GM18502 (cell line): ENCODE results near the gene LSAMP.
"Not testable (repeated sequence)": the region's sequence is repeated elsewhere in the genome, so short reads cannot be mapped to it uniquely, and the experiment has no call there.

Experiments used
- ATAC-seq: cut with Tn5 transposase; IDR thresholded peaks from one replicate; pipeline ENCODE4 v1.9.1; 2021; ENCODE audit warnings: mild to moderate bottlenecking; ENCODE audit not compliant: unreplicated experiment, poor library complexity

LSAMP gene

DNA sequence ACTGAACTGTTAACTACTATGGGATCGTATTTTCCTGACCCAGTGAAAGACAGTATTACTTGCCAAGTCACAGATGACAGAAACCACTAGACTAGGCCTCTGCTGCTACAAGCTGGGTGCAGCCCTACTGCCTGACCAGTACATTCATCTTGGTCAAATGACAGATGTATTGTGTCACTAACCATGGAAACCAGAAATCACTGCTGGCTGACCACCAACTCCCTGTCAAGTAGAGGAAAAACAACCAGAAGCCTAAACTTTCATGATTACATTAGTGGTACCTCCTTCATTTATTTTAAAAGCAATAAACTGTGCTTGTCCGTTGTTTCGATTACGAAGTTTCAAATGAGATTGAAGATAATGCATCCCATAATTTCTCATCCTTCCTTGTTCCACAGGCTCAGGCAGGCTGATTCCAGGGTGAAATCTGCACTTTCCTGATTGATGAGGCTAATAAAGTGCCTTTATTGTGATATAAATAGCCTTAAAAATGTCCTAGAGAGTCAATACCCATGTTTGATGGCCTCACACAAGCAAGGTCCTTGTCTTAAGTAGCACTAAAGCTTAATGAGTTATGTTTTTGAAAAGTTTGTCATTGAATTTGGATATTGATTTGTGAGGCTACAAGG, 309.7 kb downstream of the LSAMP start:
- no peak for ATAC-seq

DNA sequence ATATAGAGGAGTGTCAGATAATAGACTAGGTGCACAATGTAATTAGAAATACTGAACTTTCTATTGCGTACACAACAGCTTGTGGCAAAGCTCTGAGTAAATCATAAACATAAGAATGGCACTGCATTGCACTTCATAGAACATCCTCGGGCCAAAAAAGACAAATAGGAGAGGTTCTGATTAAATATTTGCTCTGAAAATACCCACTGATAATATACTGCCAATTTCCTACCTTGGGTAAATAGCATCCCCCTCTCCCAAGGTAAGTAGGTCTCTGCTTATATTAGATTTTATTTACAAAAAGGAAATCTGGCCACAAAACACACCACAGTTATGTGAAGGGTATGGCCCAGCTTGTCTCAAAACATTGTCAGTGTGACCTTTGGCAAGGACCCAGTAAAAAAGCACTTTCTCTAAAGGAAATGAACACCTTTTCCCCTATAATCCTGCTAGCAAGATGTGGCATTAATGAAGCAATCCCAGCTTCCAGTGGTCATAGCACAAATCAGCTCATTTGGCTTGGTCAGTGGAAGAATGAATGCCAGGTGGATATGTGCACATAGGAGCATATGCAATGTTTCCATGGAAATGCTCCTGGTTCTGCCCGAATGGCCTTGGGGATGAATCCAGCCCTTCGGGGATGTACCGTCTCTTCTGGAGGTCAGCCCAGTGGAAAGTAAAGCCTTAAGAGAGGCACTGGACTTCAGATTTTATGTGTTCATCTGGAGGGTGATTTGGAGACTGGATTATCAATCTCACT, 315.9 kb downstream of the LSAMP start:
- no peak for ATAC-seq

DNA sequence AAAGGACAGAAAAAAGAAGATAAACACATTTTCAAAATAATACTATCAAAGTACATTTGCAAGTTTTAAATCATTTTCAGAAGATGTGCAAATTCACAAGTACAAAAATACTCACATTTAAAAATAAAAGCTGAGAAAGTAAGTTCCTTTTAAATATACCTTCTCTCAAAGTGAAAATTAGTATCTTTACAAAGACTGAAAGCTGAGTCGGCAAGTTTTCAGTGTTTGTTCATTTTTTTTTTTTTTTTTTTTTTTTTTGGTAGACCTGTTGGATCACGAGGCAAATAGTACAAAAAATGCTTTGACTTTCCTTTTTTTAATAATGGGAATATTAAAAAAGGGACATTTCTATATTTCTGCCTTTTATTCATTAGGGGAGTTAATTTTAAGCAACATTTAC, 317.8 kb downstream of the LSAMP start:
- no peak for ATAC-seq

DNA sequence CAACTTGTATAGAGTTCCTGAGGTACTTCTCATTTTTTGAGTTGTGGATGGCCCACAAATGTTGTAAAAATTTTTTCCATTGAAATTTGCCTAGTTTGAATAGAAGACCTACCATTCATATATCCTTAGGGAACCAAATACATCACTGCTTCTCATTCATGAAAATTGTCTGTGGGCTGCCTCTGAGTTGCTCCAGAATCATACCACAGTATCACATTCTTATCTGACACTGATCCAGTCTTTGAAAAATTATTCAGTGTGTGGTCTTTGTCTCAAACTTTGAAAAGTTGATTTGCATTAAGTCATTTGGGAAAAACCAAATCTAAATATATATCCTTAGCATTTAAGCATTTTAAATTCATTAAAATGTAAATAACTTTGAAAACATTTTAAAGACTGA, 321.1 kb downstream of the LSAMP start:
- no peak for ATAC-seq

DNA sequence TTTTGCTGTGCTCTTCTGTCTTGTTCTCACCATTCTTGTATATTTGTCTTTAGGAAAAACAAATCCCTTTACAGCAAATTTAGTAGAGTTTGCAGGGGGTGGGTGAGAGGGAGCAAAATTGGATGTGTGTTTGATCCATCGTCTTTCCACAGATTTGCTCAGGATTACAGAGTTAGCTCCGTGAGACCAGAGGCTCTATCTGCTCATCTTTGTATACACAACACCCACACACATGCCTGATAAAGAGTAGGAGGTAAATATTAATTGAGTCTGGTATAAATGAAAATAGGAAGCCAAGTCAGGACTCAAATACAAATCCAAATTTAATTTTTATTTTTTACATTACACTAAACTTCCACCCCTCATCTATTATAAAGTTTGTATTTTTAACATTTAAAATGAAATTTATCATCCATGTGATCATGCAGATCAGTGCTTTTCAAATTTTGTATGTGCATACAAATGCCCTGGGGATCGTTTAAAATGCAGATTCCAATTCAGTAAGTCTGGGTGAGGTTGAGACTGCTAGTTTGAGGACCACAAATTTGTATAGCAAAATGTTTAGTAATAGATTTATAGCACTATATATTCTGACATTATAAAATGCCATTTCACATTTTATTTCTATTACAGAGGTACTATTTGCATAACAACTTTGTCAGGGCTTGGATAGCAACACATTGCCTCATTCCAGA, 326.7 kb downstream of the LSAMP start:
- no peak for ATAC-seq

DNA sequence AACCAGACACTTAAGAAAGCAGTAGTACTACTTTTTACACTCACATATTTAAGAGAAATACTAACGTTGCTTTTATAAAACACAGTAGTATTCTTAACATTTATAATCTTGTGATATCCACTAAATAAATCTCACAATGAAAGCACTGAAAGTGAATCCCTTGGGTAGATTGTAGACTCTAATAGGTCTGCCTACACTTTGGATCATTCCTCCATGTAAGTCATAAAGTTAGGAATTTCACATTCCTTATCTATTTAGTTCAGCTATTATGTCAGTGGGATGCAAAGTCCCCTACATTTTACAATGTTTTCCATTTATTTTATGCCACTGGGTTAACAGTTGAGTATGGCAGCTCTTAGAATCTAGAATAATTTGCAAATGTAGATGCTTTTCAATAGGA, 330.7 kb downstream of the LSAMP start:
- no peak for ATAC-seq

DNA sequence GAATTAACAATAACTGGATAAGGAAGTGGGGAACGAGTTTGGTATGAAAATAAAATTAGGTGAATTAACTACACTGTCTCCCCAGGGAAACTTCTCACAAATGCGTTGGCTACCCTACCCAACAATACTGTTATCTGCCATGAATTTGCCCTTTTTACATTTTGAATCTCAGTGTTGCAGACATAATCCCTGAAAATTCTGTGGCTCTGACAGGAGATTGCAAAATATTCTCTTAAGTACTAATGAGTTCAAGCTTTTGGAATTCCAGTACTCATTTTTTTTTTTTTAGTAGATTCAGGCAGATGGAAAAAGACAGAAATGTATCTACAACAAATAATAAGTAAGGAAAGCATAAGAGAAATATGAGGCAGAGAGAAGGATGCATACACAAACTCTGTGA, 332.6 kb downstream of the LSAMP start:
- ATAC-seq, result no peak

DNA sequence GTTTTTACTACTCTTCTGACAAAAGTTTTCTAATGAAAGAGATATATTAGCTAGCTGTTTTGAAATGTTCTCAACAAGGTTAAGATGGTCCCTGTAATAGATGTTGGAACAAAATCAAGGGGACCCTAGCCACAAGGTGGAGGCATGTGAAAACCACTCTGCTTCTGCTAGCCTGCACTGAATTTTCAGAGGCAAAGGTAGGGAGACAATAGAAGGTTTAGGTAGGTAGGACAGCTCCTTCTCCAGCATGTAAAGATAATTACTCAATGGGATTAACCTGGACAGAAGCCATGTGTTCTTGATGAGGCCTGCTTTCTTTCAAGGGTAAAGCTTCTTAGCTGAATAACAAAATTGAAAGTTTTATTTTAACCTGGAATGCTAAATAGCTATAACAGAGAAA, 333.5 kb downstream of the LSAMP start:
- ATAC-seq, result no peak

DNA sequence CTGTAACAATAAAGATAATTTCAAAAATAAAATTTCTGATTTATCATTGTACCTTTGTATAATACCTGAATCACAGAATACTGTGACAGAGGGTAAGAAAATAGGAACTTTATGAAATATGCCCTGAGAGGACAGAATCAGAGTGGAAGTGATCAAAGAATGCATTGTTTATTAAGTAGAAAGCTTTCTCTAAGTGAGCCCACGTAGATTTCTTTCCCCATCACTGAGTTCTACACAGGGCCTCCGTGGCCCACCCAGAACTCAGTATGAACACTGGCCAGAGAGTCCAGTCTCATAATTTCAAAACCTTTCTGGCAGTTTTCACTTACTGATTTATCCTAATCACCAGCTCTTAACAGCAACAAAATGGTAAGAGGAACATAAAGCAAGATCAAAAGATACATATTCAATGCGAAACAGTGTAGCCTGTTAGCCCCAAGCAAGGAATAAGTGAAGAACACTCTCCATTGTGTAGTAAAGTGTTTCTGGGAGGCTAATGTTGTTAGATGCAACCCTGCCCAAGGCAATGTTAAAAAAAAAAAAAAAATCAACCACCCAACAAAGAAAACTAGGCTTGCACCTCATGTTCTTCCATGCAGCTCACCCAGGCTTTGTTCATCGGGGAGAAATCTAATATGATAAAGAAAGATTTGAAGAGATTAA, 341.3 kb downstream of the LSAMP start:
- ATAC-seq, result no peak

DNA sequence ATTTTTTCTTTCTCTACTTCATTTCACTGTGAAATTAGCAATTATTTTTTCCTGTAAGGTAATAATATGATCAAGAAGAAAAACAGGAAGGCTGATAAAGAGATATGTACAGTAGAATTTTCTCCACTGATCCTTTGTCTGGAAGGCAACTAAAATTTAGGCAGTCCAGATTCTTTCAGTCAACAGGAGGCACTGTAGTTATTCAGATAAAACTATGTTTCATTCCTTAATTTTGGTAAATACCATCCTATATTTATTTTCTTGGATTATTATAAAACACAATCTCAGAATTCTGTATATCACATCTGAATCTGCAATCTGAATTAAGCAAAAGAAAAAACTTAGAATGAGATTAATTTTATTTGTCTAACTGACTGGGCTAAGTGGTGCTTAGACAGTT, 343.2 kb downstream of the LSAMP start:
- ATAC-seq, result no peak

DNA sequence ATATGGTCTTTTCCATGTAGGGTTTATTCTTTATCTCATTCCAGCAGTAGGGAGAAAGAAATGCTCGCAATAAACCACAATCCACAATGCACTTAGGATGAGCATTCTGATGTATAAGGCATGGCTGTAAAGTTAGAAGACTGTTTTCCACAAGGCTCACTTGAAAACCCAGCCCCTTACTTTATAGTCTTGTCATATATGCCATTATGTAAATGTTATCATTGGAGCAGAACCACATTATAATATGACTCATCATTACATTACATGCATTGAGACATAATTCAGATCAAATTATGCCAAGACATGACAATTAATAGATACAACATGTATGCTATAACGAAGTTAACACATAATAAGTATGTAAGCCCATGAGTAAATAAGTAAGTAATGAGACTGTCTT, 348.1 kb downstream of the LSAMP start:
- no peak for ATAC-seq

DNA sequence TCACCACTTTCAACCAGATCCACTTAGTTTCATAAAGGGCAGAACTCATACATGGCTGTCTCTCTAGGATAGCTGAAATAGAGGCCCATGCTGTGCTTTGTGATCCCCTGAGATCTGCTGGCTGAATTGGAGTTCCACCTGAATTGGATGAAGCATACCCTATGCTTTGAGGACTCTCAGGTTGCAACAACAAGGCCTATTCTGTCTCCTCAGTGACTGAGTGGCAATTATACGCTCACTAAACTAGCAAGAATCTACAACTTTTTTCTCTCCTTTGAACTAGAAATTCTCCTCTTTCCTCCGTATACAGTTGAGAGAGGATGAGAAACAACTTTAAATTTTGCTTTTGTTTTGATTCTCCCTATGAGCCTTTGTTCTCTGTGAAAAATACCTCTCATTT, 348.7 kb downstream of the LSAMP start:
- ATAC-seq, result no peak

DNA sequence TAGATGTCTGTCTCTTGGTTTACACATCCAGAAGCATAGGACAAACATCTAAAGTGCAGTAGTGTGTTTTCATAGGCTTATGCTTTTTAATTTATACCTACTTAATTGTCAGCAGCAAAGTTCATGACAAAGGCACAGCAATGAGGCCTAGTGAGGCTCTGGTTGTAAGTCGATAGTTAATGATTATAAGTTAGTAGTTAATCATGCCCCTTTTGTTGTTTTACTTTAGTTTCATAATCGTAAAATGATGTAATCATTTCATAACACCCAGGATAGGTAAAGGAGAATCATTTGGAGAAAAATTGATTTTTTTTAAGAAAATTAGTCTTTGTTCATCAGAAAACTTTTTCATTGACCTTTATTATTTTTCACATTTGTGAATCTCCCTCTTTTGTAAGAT, 351.9 kb downstream of the LSAMP start:
- ATAC-seq, result no peak

DNA sequence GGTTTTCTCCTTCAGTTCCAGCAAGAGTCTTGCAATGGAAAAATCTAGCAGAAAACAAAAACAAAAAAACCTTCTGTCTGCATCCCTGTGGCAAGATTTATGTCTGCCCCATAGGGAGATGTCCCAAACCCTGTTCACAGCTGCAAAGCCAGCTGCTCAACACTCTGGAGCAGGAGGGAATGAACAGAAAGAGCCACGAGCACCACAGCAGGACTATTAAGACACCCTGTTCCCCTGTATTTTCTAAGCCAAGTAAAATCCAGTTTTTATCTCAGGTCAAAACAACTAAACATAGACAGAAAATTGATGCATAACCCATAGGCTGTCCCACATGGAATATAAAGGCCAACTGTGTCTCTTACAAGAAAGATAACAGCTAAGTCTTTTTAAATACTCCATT, 357.9 kb downstream of the LSAMP start:
- no peak for ATAC-seq

DNA sequence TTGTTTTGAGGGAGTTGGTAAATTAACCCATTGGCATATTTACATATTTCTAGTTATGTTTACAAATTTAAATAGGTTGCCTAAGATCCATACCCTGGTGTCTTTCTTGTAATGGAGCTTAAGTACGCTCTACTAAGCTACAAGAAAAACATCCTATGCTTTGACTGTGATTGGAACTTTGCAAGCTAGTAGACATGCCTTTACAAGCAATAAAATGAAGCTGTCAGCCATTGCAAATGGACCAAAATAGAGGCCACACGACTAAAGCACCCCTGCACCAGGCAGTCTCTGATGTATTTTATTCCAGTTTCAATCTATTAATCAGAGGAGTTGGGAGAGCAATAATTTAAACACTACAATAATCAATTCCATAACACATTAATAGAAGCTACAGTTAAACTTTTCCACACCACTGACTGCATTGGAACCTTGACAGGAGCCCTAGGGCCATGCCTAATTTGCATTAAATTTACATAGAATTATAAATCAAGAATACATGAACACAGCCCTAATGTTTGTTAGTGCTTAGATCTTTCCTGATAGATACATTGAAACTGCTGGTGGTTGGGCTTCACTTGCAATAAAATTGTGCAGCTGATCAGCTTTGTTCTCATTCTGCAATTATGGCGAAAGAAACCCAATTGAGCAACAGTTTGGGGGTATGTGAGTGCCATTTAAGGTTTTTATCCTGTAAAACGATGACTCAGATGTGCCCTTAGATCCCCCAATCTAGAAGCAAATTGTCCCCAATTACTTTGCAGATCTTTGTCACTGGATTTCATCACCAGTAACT, 360.1 kb downstream of the LSAMP start:
- ATAC-seq, result no peak

DNA sequence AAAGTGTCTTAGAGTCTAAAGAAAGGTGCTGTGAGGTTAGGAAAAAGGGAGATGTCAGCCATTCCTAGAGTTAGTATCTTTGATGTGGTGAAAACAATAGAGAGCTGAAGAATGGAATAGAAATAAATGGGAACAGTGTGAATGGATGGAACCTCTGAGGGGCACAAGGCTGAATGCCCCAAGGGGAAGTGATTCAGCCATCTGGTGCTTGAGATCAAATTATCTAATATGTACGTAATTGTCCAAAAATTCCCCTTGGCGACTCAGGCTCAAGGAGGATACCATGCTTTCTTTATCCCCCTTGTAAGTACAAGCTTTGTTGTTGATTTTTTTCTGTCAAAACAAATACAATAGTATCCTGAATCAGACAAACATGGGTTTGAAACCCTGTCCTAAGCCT, 361.6 kb downstream of the LSAMP start:
- ATAC-seq, result no peak

DNA sequence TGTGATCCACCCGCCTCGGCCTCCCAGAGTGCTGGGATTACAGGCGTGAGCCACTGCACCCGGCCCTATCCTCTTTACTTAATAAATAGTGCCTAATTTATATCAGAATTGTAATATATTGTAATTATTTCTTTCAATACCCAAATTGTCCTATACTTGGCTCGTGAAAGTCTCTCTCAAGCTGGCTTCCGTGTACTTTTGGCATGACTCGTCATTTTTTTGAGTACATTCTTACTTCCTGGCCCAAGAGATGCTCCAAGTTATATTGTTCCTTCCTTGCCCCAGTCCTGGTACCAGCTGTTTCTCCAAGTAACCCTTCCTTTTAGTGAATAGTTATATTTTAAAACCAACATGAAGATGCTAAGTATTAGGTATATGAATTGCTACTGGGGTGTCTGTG, 366.7 kb downstream of the LSAMP start:
- ATAC-seq, result no peak

DNA sequence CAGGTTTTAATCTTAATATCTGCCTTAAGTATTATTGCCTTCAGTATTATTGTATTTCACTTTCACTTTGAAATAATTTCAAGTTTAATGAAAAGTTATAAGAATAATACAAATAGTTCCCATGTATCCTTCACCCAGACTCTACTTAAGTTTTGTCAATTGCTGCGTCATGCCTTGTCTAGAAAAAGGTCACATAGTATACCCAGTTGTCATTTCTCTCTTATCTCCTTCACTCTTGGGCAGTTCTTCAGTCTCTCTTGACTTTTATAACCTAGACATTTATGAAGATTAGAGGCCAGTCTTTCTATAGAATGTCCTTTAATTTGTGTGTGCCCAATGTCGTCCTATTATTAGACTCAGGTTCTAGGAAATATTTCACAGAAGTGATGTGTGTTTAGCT, 367.7 kb downstream of the LSAMP start:
- ATAC-seq, result no peak

DNA sequence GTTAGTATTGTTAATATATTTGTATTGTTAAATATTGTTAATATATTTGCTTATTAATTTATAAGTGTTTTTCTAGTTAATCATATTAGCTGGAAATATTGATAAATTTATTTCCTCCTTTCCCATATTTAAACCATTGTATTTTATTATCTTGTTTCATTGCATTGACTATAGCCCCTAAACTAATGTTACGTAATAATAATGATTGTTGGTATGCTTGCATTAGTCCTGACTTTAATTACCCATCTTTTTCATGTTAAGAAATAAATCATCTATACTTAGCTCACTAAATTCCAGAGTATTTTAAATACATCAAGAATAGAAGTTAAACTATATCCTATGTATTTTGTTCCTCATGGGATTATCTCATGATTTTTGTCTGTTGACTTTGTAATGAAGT, 368.2 kb downstream of the LSAMP start:
- no peak for ATAC-seq

DNA sequence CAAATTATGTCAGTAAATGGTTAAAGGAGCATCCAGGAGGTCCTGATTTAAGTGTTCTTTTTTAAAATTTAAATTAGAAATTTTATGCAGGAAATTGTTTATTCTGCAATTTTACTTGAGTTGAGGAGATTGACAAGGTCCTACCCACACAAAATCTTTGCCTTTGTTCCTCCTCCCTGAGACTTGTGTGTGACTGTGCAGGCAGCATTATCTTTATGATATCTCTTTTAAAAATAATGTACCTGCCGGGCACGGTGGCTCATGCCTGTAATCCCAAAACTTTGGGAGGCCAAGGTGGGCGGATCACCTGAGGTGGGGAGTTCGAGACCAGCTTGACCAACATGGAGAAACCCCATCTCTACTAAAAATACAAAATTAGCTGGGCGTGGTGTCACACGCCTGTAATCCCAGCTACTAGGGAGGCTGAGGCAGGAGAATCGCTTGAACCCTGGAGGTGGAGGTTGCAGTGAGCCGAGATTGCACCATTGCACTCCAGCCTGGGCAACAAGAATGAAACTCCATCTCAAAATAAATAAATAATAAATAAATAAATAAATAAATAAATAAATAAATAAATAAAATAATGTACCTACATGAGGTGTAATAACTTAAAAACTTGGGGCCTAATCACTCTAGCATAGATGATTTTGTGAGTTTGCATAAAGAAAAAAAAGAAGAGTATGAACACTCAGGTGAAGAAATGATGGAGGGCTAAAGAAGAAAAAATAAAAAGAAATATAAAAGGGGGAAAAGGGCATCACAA, 374.6 kb downstream of the LSAMP start:
- ATAC-seq, result not testable (repeated sequence)
